ENCODE data around the gene RAB4A.
A peak's percentile ranks its signal among the peaks of the same experiment; 100 is the strongest.

RAB4A gene

GRCh38 chr1:229266274-229266673 lies 4.6 kb upstream of the RAB4A start:
- DNase-seq (ENCODE audit: low read depth): no peak
- no peak overlapping the region for H3K4me3 ChIP-seq (ENCODE audit: low read depth, low read length)

- H3K4me3 ChIP-seq (ENCODE audit: low read depth, low read length): no peak overlapping the region
- DNase-seq (ENCODE audit: low read depth): no peak
Observed at GRCh38 chr1:229266832-229267500, 3.9 kb upstream of the RAB4A start.

- DNase-seq (ENCODE audit: low read depth): no peak
- no peak overlapping the region for H3K4me3 ChIP-seq (ENCODE audit: low read depth, low read length)
Observed at GRCh38 chr1:229268505-229268904, 2.4 kb upstream of the RAB4A start.

- DNase-seq (ENCODE audit: low read depth): no peak
- H3K4me3 ChIP-seq (ENCODE audit: low read depth, low read length): peak overlapping the region; percentile 72
Observed at GRCh38 chr1:229271448-229272159, 693 bp downstream of the RAB4A start.

- no peak for DNase-seq (ENCODE audit: low read depth)
- H3K4me3 ChIP-seq (ENCODE audit: low read depth, low read length): peak overlapping the region; percentile 72
Observed at GRCh38 chr1:229272164-229273158, 1.6 kb downstream of the RAB4A start.

- H3K4me3 ChIP-seq (ENCODE audit: low read depth, low read length): no peak overlapping the region
Observed at GRCh38 chr1:229273507-229274232, 2.8 kb downstream of the RAB4A start.

GRCh38 chr1:229275005-229275404 lies 4.1 kb downstream of the RAB4A start:
- H3K4me3 ChIP-seq (ENCODE audit: low read depth, low read length): no peak overlapping the region
- no peak for DNase-seq (ENCODE audit: low read depth)

More at GRCh38 chr1:229273507-229274232, 2.8 kb downstream of the RAB4A start:
- DNase-seq (ENCODE audit: low read depth): no peak

- H3K4me3 ChIP-seq (ENCODE audit: low read depth, low read length): no peak overlapping the region
- no peak for DNase-seq (ENCODE audit: low read depth)
Observed at GRCh38 chr1:229278120-229278741, 7.3 kb downstream of the RAB4A start.

GRCh38 chr1:229279242-229279641 lies 8.3 kb downstream of the RAB4A start:
- no peak for DNase-seq (ENCODE audit: low read depth)
- no peak overlapping the region for H3K4me3 ChIP-seq (ENCODE audit: low read depth, low read length)

- DNase-seq (ENCODE audit: low read depth): no peak
Observed at GRCh38 chr1:229280037-229280828, 9.3 kb downstream of the RAB4A start.

GRCh38 chr1:229280921-229281320 lies 10.0 kb downstream of the RAB4A start:
- H3K4me3 ChIP-seq (ENCODE audit: low read depth, low read length): no peak overlapping the region
- no peak for DNase-seq (ENCODE audit: low read depth)

More at GRCh38 chr1:229280037-229280828, 9.3 kb downstream of the RAB4A start:
- no peak overlapping the region for H3K4me3 ChIP-seq (ENCODE audit: low read depth, low read length)

GRCh38 chr1:229281339-229281926 lies 10.5 kb downstream of the RAB4A start:
- H3K4me3 ChIP-seq (ENCODE audit: low read depth, low read length): no peak overlapping the region
- no peak for DNase-seq (ENCODE audit: low read depth)

- no peak overlapping the region for H3K4me3 ChIP-seq (ENCODE audit: low read depth, low read length)
- DNase-seq (ENCODE audit: low read depth): no peak
Observed at GRCh38 chr1:229282295-229282823, 11.4 kb downstream of the RAB4A start.

GRCh38 chr1:229283183-229283611 lies 12.3 kb downstream of the RAB4A start:
- no peak for DNase-seq (ENCODE audit: low read depth)
- no peak overlapping the region for H3K4me3 ChIP-seq (ENCODE audit: low read depth, low read length)

- no peak overlapping the region for H3K4me3 ChIP-seq (ENCODE audit: low read depth, low read length)
- DNase-seq (ENCODE audit: low read depth): no peak
Observed at GRCh38 chr1:229284887-229285286, 14.0 kb downstream of the RAB4A start.

GRCh38 chr1:229285440-229285839 lies 14.5 kb downstream of the RAB4A start:
- DNase-seq (ENCODE audit: low read depth): no peak
- no peak overlapping the region for H3K4me3 ChIP-seq (ENCODE audit: low read depth, low read length)

- H3K4me3 ChIP-seq (ENCODE audit: low read depth, low read length): no peak overlapping the region
- DNase-seq (ENCODE audit: low read depth): no peak
Observed at GRCh38 chr1:229286099-229286766, 15.3 kb downstream of the RAB4A start.

Measured in skeletal muscle cell (primary cell).